ENCODE results near the gene EXOSC1.

Gene EXOSC1, protein sequence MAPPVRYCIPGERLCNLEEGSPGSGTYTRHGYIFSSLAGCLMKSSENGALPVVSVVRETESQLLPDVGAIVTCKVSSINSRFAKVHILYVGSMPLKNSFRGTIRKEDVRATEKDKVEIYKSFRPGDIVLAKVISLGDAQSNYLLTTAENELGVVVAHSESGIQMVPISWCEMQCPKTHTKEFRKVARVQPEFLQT

DNA sequence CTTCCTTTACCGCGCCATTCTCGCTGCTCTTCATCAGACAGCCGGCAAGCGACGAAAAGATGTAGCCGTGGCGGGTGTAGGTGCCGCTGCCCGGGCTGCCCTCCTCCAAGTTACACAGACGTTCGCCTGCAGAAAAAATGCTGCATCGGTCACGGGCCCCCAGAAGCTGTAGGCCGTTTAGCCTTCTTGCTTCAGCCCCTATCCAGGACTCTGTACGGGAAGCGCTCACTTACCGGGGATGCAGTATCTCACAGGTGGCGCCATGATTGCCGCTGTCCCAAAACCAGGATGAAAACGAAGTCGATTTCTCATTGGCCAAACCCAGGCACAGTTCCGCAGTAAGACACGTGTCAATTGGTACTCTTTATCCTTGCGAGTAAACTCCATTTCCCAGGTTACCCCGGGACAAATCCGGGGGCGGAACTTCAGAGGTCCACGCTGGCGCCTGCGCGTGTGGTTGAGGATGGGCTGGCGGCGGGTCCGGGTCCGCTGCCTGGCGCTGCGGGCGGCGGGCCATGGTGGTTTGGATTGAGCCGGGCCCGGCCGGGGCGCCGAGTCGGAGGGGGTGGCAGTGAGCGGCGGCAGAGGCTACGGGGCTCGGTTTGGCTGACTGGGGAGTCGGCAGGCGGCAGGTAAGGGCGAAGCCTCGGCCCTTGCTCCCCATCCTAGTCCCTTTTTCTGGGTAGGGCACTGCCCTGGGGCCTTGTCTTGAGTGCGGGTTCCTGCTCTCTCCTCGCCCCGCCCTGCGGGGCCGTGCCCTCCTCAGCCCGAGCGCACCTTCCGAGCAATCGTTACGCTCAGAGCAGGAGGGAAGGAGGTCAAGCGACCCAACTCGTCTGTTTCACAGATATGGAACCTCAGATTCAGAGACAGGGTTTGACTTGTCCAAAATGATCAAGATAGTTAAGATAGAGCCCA lies at the start of gene EXOSC1, which contains the start of gene ZDHHC16:
Gene EXOSC1, minus strand, starts transcription at position 285 of the 918 bp plus-strand sequence. Its CDS starts 21 bp downstream, at position 264.
Gene ZDHHC16, plus strand, starts transcription at position 454 of the 918 bp plus-strand sequence. CDS start 5,501 bp downstream, outside the sequence.
- TF ChIP-seq GATA3 (IDR thresholded peaks at IDR 0.05; ENCODE audit: low read depth, low read length) = no peak
- no peak for TF ChIP-seq GATA2 (IDR thresholded peaks at IDR 0.05; ENCODE audit: low read depth, low read length)

GRCh38 chr10:97494863-97495506 lies 49.2 kb upstream of the EXOSC1 start:
- TF ChIP-seq GATA2 (IDR thresholded peaks at IDR 0.05; ENCODE audit: low read depth, low read length) (no peak), GATA3 (IDR thresholded peaks at IDR 0.05; ENCODE audit: low read depth, low read length) (no peak)

GRCh38 chr10:97494151-97494550 lies 48.3 kb upstream of the EXOSC1 start:
- TF ChIP-seq GATA3 (IDR thresholded peaks at IDR 0.05; ENCODE audit: low read depth, low read length) (no peak), GATA2 (IDR thresholded peaks at IDR 0.05; ENCODE audit: low read depth, low read length) (no peak)

DNA sequence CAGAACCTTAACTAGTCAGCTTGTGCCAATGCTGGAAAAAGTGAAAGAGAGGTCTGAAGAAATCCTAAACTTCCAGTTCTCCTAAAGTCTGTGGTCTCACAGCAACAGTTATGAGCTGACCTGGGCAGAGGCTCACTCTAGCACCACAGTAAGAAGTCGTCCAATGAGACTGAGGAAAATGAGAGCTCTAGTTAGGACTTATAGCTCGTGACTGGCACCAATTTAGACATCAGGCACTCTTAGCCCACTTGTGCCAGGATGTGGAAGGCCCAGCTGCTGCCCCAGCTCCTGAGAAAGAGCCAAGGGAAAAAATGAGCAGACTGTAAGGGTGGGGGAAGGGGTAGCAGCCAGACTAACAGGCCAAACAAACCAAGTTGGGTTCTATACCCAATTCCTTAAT lies 44.8 kb upstream of the EXOSC1 start:
- TF ChIP-seq GATA3 (IDR thresholded peaks at IDR 0.05; ENCODE audit: low read depth, low read length) (no peak), GATA2 (IDR thresholded peaks at IDR 0.05; ENCODE audit: low read depth, low read length) (no peak)

- TF ChIP-seq GATA3 (IDR thresholded peaks at IDR 0.05; ENCODE audit: low read depth, low read length) = no peak
Measured at GRCh38 chr10:97485647-97486281, 40.0 kb upstream of the EXOSC1 start.

GRCh38 chr10:97483921-97484320 lies 38.1 kb upstream of the EXOSC1 start:
- TF ChIP-seq GATA3 (IDR thresholded peaks at IDR 0.05; ENCODE audit: low read depth, low read length) (no peak), GATA2 (IDR thresholded peaks at IDR 0.05; ENCODE audit: low read depth, low read length) (no peak)

- TF ChIP-seq GATA2 (IDR thresholded peaks at IDR 0.05; ENCODE audit: low read depth, low read length) (no peak), GATA3 (IDR thresholded peaks at IDR 0.05; ENCODE audit: low read depth, low read length) (no peak)
Measured at GRCh38 chr10:97483506-97483905, 37.7 kb upstream of the EXOSC1 start.

GRCh38 chr10:97482381-97482780 lies 36.6 kb upstream of the EXOSC1 start:
- no peak for TF ChIP-seq GATA3 (IDR thresholded peaks at IDR 0.05; ENCODE audit: low read depth, low read length)
- TF ChIP-seq GATA2 (IDR thresholded peaks at IDR 0.05; ENCODE audit: low read depth, low read length) = no peak

DNA sequence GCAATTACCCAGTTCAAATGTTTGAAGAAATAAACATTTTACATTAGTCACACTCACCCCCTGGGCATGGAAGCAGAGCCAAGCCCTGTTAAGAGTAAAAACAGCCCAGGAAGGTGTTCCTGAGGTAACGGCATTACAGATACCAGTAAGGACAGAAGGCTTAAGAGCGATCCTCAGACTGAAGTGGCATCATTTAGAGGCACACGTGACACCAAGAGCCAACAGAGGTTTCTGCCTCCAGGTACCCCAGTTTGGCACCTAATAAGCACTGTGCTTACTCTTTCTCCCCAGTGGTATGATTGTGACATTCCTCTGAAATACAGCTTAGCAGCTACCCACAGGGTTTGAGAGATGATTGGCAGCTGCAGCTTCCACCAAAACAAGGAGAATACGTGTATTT lies 35.3 kb upstream of the EXOSC1 start:
- TF ChIP-seq GATA3 (IDR thresholded peaks at IDR 0.05; ENCODE audit: low read depth, low read length) (no peak), GATA2 (IDR thresholded peaks at IDR 0.05; ENCODE audit: low read depth, low read length) (no peak)

DNA sequence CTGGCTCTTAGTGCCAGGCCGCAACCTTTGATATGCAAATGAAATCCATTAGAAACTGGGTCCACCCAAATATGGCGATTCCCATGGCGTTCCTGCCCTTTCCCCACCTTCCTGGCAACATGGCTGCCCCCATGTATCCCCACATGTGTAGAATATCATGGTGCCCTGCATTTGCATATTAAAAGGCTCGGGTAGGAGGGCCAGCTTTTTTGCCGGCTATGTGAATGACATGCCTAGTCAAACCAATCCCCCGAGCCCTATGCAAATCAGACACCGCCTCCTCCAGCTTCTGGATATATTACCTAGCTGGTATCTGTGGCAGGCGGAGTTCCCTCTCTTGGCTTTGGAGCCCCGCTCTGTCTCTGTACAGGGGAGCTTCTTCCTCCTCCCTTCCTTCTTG lies 34.1 kb upstream of the EXOSC1 start:
- TF ChIP-seq GATA3 (IDR thresholded peaks at IDR 0.05; ENCODE audit: low read depth, low read length) = no peak
- TF ChIP-seq GATA2 (IDR thresholded peaks at IDR 0.05; ENCODE audit: low read depth, low read length) = no peak

GRCh38 chr10:97475936-97476594 lies 30.3 kb upstream of the EXOSC1 start:
- TF ChIP-seq GATA3 (IDR thresholded peaks at IDR 0.05; ENCODE audit: low read depth, low read length) (no peak), GATA2 (IDR thresholded peaks at IDR 0.05; ENCODE audit: low read depth, low read length) (no peak)

DNA sequence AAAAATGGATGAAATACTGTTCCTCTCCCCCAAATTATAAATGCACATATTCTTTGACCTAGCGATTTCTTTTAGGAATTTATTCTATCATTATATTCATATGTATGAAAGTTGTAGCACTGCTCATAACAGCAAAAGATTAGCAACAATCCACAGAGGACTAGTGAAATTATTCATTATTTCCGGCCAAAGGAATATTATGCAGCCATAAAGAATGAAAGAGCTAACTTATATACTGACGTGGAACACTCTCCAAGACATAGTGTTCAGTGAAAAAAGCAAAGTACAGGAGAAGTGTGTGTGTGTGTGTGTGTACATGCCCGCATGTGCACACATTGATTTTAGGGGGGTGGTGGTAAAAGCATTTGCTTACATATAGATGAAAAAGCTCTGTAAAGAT lies 29.1 kb upstream of the EXOSC1 start:
- TF ChIP-seq GATA2 (IDR thresholded peaks at IDR 0.05; ENCODE audit: low read depth, low read length) (no peak), GATA3 (IDR thresholded peaks at IDR 0.05; ENCODE audit: low read depth, low read length) (no peak)

DNA sequence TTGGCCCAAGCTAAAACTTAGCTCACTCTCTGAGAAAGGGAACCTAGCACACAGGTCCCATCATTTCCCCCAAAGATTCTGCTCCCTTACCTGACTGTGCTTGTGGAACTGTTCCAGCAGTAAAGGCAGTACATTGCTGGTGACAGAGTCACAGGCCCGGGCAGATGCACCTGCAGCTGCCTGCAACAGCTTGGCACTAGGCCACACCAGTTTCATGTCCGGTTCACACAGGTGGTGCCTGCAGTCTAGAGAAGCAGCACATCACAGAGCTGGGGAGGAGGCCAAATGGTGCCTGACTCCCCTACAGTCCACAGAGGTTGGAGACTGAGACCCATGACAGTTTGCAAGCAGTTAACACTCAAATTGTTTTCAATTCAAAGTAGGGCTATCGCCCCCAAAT lies 22.4 kb upstream of the EXOSC1 start:
- TF ChIP-seq GATA2 (IDR thresholded peaks at IDR 0.05; ENCODE audit: low read depth, low read length) (no peak), GATA3 (IDR thresholded peaks at IDR 0.05; ENCODE audit: low read depth, low read length) (no peak)

Measured in SH-SY5Y (cell line).